Activated CD8-positive, alpha-beta memory T cell treated with anti-CD3 and anti-CD28 coated beads for 1 hour (primary cell): ENCODE data around the gene DCLRE1C.
"Not testable (repeated sequence)": the region's sequence is repeated elsewhere in the genome, so short reads cannot be mapped to it uniquely, and the experiment has no call there.

Experiments
- DNase-seq, 2 donors: peaks; one replicate each; pipeline ENCODE4 v3.0.0-alpha.2; 2020; ENCODE audit warnings: low read depth in 1 of 2; ENCODE audit errors: extremely low read depth in 1 of 2

The DCLRE1C gene

GRCh38 chr10:14947268-14947667 is 6.6 kb downstream of the DCLRE1C start:
- DNase-seq = no peak

GRCh38 chr10:14945108-14945507 is 8.8 kb downstream of the DCLRE1C start:
- no peak for DNase-seq

- not testable (repeated sequence) for DNase-seq
Measured at GRCh38 chr10:14942950-14943338, 11.0 kb downstream of the DCLRE1C start.

- not testable (repeated sequence) for DNase-seq
Measured at GRCh38 chr10:14942147-14942949, 11.5 kb downstream of the DCLRE1C start.

GRCh38 chr10:14938971-14939370 is 14.9 kb downstream of the DCLRE1C start:
- DNase-seq = not testable (repeated sequence)

- no peak for DNase-seq
Measured at GRCh38 chr10:14936584-14936983, 17.3 kb downstream of the DCLRE1C start.

- no peak for DNase-seq
Measured at GRCh38 chr10:14930610-14931009, 23.3 kb downstream of the DCLRE1C start.

- DNase-seq = no peak
Measured at GRCh38 chr10:14926722-14927416, 27.0 kb downstream of the DCLRE1C start.

- DNase-seq = no peak
Measured at GRCh38 chr10:14926061-14926470, 27.8 kb downstream of the DCLRE1C start.

- DNase-seq = no peak
Measured at GRCh38 chr10:14925268-14925667, 28.6 kb downstream of the DCLRE1C start.

- no peak for DNase-seq
Measured at GRCh38 chr10:14924013-14924412, 29.9 kb downstream of the DCLRE1C start.

GRCh38 chr10:14918964-14919363 is 34.9 kb downstream of the DCLRE1C start:
- DNase-seq = no peak

- no peak for DNase-seq
Measured at GRCh38 chr10:14917827-14918226, 36.1 kb downstream of the DCLRE1C start.

- no peak for DNase-seq
Measured at GRCh38 chr10:14916600-14916999, 37.3 kb downstream of the DCLRE1C start.

GRCh38 chr10:14911801-14912200 is 42.1 kb downstream of the DCLRE1C start:
- no peak for DNase-seq

- DNase-seq = no peak
Measured at GRCh38 chr10:14910953-14911352, 42.9 kb downstream of the DCLRE1C start.

- DNase-seq = no peak
Measured at GRCh38 chr10:14909101-14909500, 44.8 kb downstream of the DCLRE1C start.

- DNase-seq = not testable (repeated sequence)
Measured at GRCh38 chr10:14907591-14907990, 46.3 kb downstream of the DCLRE1C start.

- no peak for DNase-seq
Measured at GRCh38 chr10:14906765-14907164, 47.1 kb downstream of the DCLRE1C start.

GRCh38 chr10:14905890-14906289 is 48.0 kb downstream of the DCLRE1C start:
- DNase-seq = no peak

GRCh38 chr10:14904864-14905263 is 49.0 kb downstream of the DCLRE1C start:
- no peak for DNase-seq

- DNase-seq = no peak
Measured at GRCh38 chr10:14904316-14904732, 49.6 kb downstream of the DCLRE1C start.
